GM21529 (cell line): ENCODE measurements around the gene MUSK.

Experiments
- ATAC-seq: cut with Tn5 transposase; IDR thresholded peaks from one replicate; pipeline ENCODE4 v1.9.1; 2021; ENCODE audit not compliant: unreplicated experiment

MUSK gene

DNA sequence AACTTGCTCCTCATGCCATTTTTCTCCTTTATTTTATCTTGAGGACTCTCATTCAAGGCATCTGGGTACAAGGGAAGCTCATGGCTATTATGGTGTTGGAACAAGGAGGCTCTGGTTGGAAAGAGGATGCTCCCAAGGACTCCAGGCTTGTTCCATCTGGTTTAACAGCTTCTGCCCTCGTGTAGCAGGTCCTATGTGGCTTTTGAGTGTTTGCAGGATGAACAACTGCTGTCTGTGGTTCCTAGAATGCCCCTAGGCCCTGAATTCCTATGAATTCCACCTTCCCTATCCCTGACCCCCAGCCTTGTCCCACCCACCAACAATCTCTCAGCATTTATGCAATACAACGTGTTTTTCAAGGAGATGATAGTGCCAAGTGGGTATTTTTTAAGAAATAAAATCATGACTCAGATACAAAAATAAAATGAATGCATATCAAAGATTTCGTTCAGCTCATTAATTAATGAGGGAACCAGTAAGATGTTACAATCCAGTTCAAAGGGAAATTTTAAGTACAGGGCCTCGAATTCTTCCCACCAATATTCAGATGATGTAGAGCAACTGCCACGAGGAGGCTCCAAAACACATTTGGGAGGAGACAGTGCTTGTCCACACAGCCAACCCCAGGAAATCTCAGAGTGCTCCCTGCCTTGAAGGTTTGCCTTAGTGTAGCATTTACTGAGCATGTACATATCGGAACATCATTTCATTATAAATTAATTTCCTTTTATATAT lies 182.0 kb downstream of the MUSK start:
- no peak for ATAC-seq
